IMR-90 (cell line): Measurements from ENCODE around the gene UXS1. TPM values are rescaled to one million over a fixed set of nuclear protein-coding genes. Genes with fewer than 3 reads are reported as not detected.

Experiments used
- ATAC-seq: fragments of 200-7000 bp; cut with Tn5 transposase; 2 replicates; pipeline ENCODE4 v1.9.1; 2020; ENCODE audit warnings: low read depth, mild to moderate bottlenecking, moderate library complexity
- BruUV-seq: library from RNA; stranded (reverse); fragments of 400-500 nt; replicated peaks from 2 replicates; lab custom pipeline; 2021; lab: Mats Ljungman, UMichigan
- CTCF ChIA-PET: fragments of 300-600 bp; formaldehyde crosslinking; extraction: SDS; loops from one replicate; lab custom pipeline; 2021; ENCODE audit warnings: antibody characterized with exemption; lab: Yijun Ruan, JAX
- POLR2A ChIA-PET: fragments of 300-600 bp; sonication (Branson Sonifier 250); formaldehyde crosslinking; loops from one replicate; lab custom pipeline; 2022; ENCODE audit warnings: antibody characterized with exemption; ENCODE audit not compliant: unreplicated experiment; lab: Charles Lee
- DNase-seq: peaks from one replicate; pipeline ENCODE4 v3.0.0; 2013
- H2AFZ ChIP-seq: replicated peaks from 2 replicates; pipeline ENCODE3; 2013; ENCODE audit warnings: low read length, mild to moderate bottlenecking; ENCODE audit not compliant: poor library complexity
- H2AK5ac ChIP-seq: 2 replicates; pipeline ENCODE4 v1.6.1; 2013; ENCODE audit warnings: low read depth, low read length, inconsistent platforms
- H2AK9ac ChIP-seq: replicated peaks from 2 replicates; pipeline ENCODE3; 2013; ENCODE audit warnings: mild to moderate bottlenecking, low read depth, low read length, moderate library complexity; ENCODE audit not compliant: poor library complexity
- H2BK120ac ChIP-seq: 2 replicates; pipeline ENCODE4 v1.6.1; 2013; ENCODE audit warnings: low read depth, low read length, inconsistent platforms
- H2BK15ac ChIP-seq: 3 replicates; pipeline ENCODE4 v1.6.1; 2013; ENCODE audit warnings: low read depth, low read length, inconsistent platforms
- H2BK20ac ChIP-seq: 2 replicates; pipeline ENCODE4 v1.6.1; 2013; ENCODE audit warnings: low read depth, mild to moderate bottlenecking, inconsistent platforms, low read length, moderate library complexity
- H2BK5ac ChIP-seq: 2 replicates; pipeline ENCODE4 v1.6.1; 2013; ENCODE audit warnings: mild to moderate bottlenecking, low read depth, low read length, inconsistent platforms; ENCODE audit not compliant: poor library complexity, severe bottlenecking
- H3K14ac ChIP-seq: replicated peaks from 2 replicates; pipeline ENCODE4 v1.6.1; 2013; ENCODE audit warnings: low read depth, low read length, inconsistent platforms
- H3K18ac ChIP-seq: 2 replicates; pipeline ENCODE4 v1.6.1; 2013; ENCODE audit warnings: low read depth, low read length, control low read depth
- H3K23ac ChIP-seq: 2 replicates; pipeline ENCODE4 v1.6.1; 2013; ENCODE audit warnings: low read depth, low read length, inconsistent platforms
- H3K27ac ChIP-seq: 2 replicates; pipeline ENCODE4 v1.5.1; 2013; ENCODE audit warnings: mild to moderate bottlenecking, control low read depth, low read length; ENCODE audit not compliant: insufficient read depth
- H3K27me3 ChIP-seq: 2 replicates; pipeline ENCODE4 v1.6.1; 2013; ENCODE audit warnings: low read length; ENCODE audit not compliant: control insufficient read depth, insufficient read depth
- H3K36me3 ChIP-seq: 2 replicates; pipeline ENCODE4 v1.6.1; 2013; ENCODE audit warnings: low read length, mixed read lengths; ENCODE audit not compliant: control insufficient read depth, insufficient read depth
- H3K4ac ChIP-seq: 2 replicates; pipeline ENCODE4 v1.6.1; 2013; ENCODE audit warnings: low read depth, low read length, inconsistent platforms
- H3K4me1 ChIP-seq: 2 replicates; pipeline ENCODE4 v1.6.1; 2013; ENCODE audit warnings: low read length, mixed read lengths; ENCODE audit not compliant: control insufficient read depth, insufficient read depth
- H3K4me2 ChIP-seq: 2 replicates; pipeline ENCODE4 v1.6.1; 2013; ENCODE audit warnings: low read depth, mild to moderate bottlenecking, control low read depth, low read length, moderate library complexity
- H3K4me3 ChIP-seq: 2 replicates; pipeline ENCODE4 v1.5.1; 2013; ENCODE audit warnings: low read depth, mild to moderate bottlenecking, control low read depth, low read length, moderate library complexity; ENCODE audit not compliant: insufficient read depth
- H3K56ac ChIP-seq: 2 replicates; pipeline ENCODE4 v1.6.1; 2013; ENCODE audit warnings: low read length, inconsistent platforms; ENCODE audit not compliant: insufficient read depth; ENCODE audit errors: extremely low read depth
- H3K79me1 ChIP-seq, 2 experiments: 2 replicates each; pipeline ENCODE4 v1.6.1; 2013; ENCODE audit warnings: low read length in 2 of 2, inconsistent platforms in 1 of 2, low read depth in 1 of 2
- H3K9ac ChIP-seq: 2 replicates; pipeline ENCODE4 v1.6.1; 2013; ENCODE audit warnings: low read depth, low read length, control low read depth
- H3K9me1 ChIP-seq: 2 replicates; pipeline ENCODE4 v1.6.1; 2013; ENCODE audit warnings: low read length, inconsistent platforms; ENCODE audit not compliant: insufficient read depth
- H3K9me3 ChIP-seq: 2 replicates; pipeline ENCODE4 v1.6.1; 2013; ENCODE audit warnings: low read length; ENCODE audit not compliant: control insufficient read depth, insufficient read depth
- H4K20me1 ChIP-seq: 2 replicates; pipeline ENCODE4 v1.6.1; 2013; ENCODE audit warnings: low read length, inconsistent platforms; ENCODE audit not compliant: insufficient read depth
- H4K5ac ChIP-seq: 2 replicates; pipeline ENCODE4 v1.6.1; 2013; ENCODE audit warnings: mild to moderate bottlenecking, low read depth, low read length, control low read depth
- H4K8ac ChIP-seq, 2 experiments: 2 replicates each; pipeline ENCODE4 v1.6.1; 2013; ENCODE audit warnings: low read depth in 2 of 2, low read length in 2 of 2, control low read depth in 1 of 2, inconsistent platforms in 1 of 2
- H4K91ac ChIP-seq: 2 replicates; pipeline ENCODE4 v1.6.1; 2013; ENCODE audit warnings: low read depth, low read length, inconsistent platforms; ENCODE audit not compliant: insufficient read depth
- BHLHE40 ChIP-seq: fragments of 150-350 bp; IDR thresholded peaks from 2 replicates; pipeline ENCODE4 v1.6.1; 2016; ENCODE audit warnings: mild to moderate bottlenecking, low read depth, low read length
- CHD1 ChIP-seq: IDR thresholded peaks from 2 replicates; pipeline ENCODE4 v1.6.1; 2012; ENCODE audit warnings: low read depth, low read length, improper control_type of control experiment
- MAZ ChIP-seq: IDR thresholded peaks from 2 replicates; pipeline ENCODE4 v1.6.1; 2012; ENCODE audit warnings: low read depth, mild to moderate bottlenecking, low read length, improper control_type of control experiment, moderate library complexity, borderline replicate concordance
- POLR2A ChIP-seq: IDR thresholded peaks from 2 replicates; pipeline ENCODE4 v1.6.1; 2012; ENCODE audit warnings: mild to moderate bottlenecking, low read depth, low read length
- RFX5 ChIP-seq: IDR thresholded peaks from 2 replicates; pipeline ENCODE4 v1.8.0; 2012; ENCODE audit warnings: low read depth, mild to moderate bottlenecking, low read length, moderate library complexity
- WGBS, 2 experiments: methylation state at CpG; one replicate each; pipeline versions ENCODE4 v1.1.5 to v1.1.7; 2013; ENCODE audit warnings: missing lambda C conversion rate in 2 of 2; ENCODE audit not compliant: insufficient read length in 1 of 2; ENCODE audit errors: extremely low coverage in 2 of 2; 5-methylcytosine and 5-hydroxymethylcytosine counted together
- dilution Hi-C: fragments of 300-500 bp; cut with HindIII; formaldehyde crosslinking; loops from one replicate; pipeline ENCODE4 v1.14.3; 2018; ENCODE audit warnings: low sequenced_read_pairs; ENCODE audit not compliant: unreplicated experiment
- in situ Hi-C: fragments of 300-500 bp; cut with MboI; formaldehyde crosslinking; loops from 3 replicates; pipeline ENCODE4 v1.14.3; 2019; ENCODE audit warnings: low sequenced_read_pairs, inconsistent platforms, mixed read lengths
- intact Hi-C: fragments of 100-400 bp; cut with micrococcal nuclease; formaldehyde crosslinking; loops from 2 replicates; pipeline ENCODE4 v1.10.0; 2022
- polyA plus RNA-seq, 3 experiments: library from polyadenylated mRNA; depleted of rRNA; stranded (reverse); fragments of >200 nt; gene quantifications; 2 replicates each; pipeline ENCODE4 v1.2.3, GENCODE V29; 2012; ENCODE audit warnings: low replicate concordance in 1 of 3
- total RNA-seq: library from RNA; depleted of rRNA; stranded (reverse); fragments of >200 nt; gene quantifications from 2 replicates; pipeline ENCODE4 v1.2.3, GENCODE V29; 2012
- TF ChIP-seq, protein P1 (sequence below): fragments of 150-350 bp; IDR thresholded peaks from 2 replicates; pipeline ENCODE4 v1.6.1; 2016; ENCODE audit warnings: low read depth, mild to moderate bottlenecking, low read length, moderate library complexity, borderline replicate concordance
- TF ChIP-seq, protein P2 (sequence below): fragments of 150-350 bp; IDR thresholded peaks from 2 replicates; pipeline ENCODE4 v1.6.1; 2017; ENCODE audit warnings: mild to moderate bottlenecking, antibody characterized with exemption, low read length, low read depth

UXS1 gene
- total and polyA plus RNA-seq, 2 of the 4 experiments (the other 2 are of a cell fraction): 33.7 to 54.3 TPM

DNA sequence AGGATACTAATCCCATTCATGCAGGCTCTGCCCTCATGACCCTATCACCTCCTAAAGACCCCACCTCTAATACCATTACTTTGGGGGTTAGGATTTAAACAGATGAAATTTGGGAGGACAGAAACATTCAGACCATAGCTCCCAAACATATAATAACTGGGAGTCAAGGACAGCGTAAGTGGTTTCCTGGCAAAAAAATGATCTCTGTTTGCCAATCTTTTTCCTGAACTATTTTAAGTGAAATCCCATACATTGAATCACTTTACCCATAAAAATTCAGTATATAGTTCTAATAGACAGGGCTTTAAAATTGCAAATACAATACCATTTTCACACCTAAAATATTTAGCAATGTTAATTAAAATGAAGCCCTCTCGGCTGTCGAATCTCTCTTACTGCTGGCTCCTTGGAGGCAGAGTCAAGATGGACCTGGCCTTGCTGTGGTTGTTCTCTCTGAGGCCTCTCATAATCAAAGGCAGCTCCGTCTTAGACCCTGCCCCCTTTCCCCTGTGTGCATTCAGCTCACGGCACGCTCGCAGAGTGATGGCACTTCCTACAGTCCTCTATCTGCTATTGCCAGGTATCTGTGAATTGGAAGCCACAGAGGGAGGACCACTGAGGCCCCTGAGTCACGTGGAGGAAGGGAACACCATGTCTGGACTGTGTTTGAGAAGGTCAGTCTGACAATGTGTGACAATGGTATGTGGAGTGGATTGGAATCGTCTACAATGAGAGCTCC lies 132.3 kb downstream of the UXS1 start:
- in situ Hi-C loops: no loop called here
- dilution Hi-C loops: no loop called here
- ChIA-PET CTCF (no interaction called here), POLR2A (no interaction called here)
- H3K4me2 ChIP-seq: no peak overlapping the region
- no peak overlapping the region for H2BK5ac ChIP-seq
- H3K9ac ChIP-seq: no peak overlapping the region
- no peaks in the 10 kb centered on the region for H4K20me1 ChIP-seq
- no peak overlapping the region for H4K5ac ChIP-seq
- no peak overlapping the region for H3K18ac ChIP-seq
- no peak overlapping the region for H2BK15ac ChIP-seq
- H4K91ac ChIP-seq: no peak overlapping the region
- H3K56ac ChIP-seq: no peak overlapping the region
- ATAC-seq (no peak), DNase-seq (no peak)
- H3K4me1 ChIP-seq: no peaks in the 10 kb centered on the region
- TF ChIP-seq RFX5 (no peak), CHD1 (no peak), MAZ (no peak), BHLHE40 (no peak), POLR2A (no peak)
- TF ChIP-seq, protein P1, sequence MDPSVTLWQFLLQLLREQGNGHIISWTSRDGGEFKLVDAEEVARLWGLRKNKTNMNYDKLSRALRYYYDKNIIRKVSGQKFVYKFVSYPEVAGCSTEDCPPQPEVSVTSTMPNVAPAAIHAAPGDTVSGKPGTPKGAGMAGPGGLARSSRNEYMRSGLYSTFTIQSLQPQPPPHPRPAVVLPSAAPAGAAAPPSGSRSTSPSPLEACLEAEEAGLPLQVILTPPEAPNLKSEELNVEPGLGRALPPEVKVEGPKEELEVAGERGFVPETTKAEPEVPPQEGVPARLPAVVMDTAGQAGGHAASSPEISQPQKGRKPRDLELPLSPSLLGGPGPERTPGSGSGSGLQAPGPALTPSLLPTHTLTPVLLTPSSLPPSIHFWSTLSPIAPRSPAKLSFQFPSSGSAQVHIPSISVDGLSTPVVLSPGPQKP: no peak
- TF ChIP-seq, protein P2, sequence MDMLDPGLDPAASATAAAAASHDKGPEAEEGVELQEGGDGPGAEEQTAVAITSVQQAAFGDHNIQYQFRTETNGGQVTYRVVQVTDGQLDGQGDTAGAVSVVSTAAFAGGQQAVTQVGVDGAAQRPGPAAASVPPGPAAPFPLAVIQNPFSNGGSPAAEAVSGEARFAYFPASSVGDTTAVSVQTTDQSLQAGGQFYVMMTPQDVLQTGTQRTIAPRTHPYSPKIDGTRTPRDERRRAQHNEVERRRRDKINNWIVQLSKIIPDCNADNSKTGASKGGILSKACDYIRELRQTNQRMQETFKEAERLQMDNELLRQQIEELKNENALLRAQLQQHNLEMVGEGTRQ: no peak
- no peak overlapping the region for H2BK120ac ChIP-seq
- no peak overlapping the region for H3K14ac ChIP-seq
- H2AFZ ChIP-seq: no peak overlapping the region
- no peak overlapping the region for H2AK9ac ChIP-seq
- H3K36me3 ChIP-seq: no peaks in the 10 kb centered on the region
- intact Hi-C loops: no loop called here
- H3K23ac ChIP-seq: no peak overlapping the region
- no peak overlapping the region for H2BK20ac ChIP-seq
- no peak overlapping the region for H2AK5ac ChIP-seq
- no peak overlapping the region for H3K27ac ChIP-seq
- H3K9me3 ChIP-seq: peaks cover 3% of the 10 kb centered on the region
- H3K4ac ChIP-seq: no peak overlapping the region
- peaks cover 43% of the 10 kb centered on the region for H3K27me3 ChIP-seq
- H3K9me1 ChIP-seq: no peaks in the 10 kb centered on the region
- no peak overlapping the region for H3K4me3 ChIP-seq
- BruUV-seq: no TSS peak
- no peaks in the 10 kb centered on the region for H3K79me1 ChIP-seq
- no peak overlapping the region for H4K8ac ChIP-seq
- WGBS, 2 experiments: 40% methylated on average over 1 of the region's 9 CpGs; no CpG with 5 or more reads in 1 of the 2 experiments
